ENCODE measurements around the gene PRDM11.
A peak's percentile ranks its signal among the peaks of the same experiment; 100 is the strongest.
"Not testable (repeated sequence)": the region's sequence is repeated elsewhere in the genome, so short reads cannot be mapped to it uniquely, and the experiment has no call there.

The PRDM11 gene

DNA sequence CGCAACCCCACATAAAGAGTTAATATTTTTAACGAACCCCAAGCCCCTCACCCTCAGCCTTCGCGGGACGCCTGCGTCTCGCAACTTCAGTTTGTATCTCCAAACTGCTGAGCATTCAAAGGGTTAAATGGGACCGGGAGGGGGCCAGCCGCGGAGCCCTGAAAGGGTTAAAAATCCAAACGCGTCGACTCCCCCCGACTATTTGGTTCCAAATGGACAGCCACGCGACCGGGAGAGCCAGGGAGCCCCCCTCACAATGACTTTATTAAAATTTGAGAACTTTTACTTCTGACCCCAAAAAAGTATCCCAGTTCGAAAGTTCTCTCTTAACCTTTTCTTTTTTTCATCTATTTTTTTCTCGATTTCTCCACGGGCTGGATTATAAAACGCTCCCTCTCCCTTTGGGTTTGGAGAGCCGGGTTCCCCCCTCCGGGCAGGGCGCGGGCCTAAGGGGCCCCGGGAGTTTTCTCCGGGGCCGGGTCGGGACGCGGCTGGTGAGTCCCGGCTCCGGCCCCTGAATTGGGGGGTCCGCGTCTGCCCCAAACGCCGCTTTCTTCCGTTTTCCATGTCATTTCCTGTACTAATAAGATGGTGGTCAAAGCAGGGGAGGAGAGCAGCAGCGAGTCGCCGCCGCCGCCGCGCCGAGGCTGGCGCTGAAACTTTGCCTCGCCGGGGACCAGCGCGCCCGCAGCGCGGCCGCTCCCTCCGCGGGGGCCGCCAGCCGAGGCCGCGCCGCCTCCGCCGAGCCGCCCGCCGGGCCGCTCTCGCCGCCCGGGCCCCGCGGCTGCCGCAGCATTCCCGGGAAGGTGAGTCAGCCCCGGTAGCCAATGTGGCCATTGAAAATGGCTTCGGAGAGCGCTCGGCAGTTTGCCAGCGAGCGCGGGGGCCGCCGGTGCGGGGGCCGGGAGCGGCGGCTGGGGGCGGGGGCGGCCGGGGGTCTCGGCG lies at the start of gene PRDM11:
Gene PRDM11, plus strand, starts transcription at position 568 of the 945 bp plus-strand sequence. CDS start 35,128 bp downstream, outside the sequence.
- peak; percentile 55 for DNase-seq

DNA sequence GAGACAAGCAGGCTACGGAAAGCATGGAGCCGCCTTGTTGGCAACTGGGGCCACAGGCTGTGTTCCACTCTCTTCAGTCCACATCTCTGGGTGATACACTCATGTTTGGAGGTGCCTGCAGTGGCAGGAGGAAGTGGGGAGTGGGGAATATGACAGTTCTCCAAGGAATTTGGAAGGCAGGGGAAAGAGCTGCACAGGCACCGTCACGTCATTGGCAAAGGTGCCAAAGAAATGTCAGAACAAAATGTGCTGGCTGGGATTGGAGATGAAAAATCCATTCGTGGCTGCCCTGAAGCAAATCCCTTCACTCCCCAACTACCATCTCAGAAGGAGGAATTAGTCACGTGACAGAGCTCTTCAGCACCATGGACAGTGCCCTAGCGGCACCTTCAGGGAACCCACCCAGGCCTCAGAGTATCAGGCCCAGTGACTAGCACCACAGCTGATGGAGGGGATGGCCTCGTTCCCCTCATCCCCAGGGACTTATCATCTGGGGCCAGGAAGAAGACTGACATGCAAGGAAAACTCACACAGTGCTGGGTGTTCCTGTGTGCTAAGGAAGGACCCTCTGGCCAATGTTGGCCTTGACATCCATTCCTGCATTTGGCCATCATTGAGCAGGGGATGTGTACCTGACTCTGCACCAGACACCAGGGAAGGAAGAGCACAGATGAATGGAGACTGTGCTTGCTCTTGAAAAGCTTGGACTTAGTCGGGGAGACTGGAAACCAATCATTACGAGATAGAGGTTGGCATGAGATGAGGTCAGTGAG lies 48.5 kb upstream of the PRDM11 start:
- DNase-seq, result peak; percentile 19

DNA sequence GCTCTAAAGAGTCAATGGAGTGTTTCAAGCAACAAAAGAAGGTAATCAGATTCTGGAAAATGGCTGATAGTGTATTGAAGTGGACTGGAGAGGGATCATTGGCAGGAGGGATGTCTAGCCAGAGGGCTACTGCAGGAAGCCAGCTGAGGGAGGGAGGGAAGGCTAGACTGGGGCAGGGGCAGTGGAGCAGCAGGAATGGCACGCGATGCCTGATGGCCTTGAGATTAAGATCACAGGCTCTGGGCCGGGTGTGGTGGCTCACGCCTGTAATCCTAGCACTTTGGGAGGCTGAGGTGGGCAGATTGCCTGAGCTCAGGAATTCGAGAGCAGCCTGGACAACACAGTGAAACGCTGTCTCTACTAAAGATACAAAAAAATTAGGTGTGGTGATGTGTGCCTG lies 47.5 kb upstream of the PRDM11 start:
- DNase-seq, result no peak

- DNase-seq, result peak; percentile 50
Observed at GRCh38 chr11:45100339-45100738, 46.1 kb upstream of the PRDM11 start.

DNA sequence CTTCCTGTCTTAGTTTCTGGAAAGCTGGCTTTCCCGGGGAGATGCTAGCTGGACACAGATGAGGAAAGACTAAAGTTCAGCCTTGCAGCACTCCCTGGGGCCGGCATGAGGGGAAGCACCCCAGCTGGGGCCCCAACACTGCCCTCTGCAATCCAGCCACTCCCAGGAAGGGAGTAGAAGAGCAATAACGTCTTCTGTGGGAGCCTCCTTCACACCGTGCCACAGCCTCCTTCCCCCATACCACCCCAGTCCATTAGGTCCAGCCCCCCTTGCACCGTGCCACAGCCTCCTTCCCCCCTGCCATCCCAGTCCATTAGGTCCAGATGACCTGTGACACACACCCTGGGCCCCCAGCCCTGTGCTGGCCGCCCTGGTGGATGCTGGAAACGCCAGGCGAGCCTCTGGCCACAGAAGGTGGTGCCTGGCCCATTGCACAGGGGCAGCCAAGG lies 44.1 kb upstream of the PRDM11 start:
- no peak for DNase-seq

DNA sequence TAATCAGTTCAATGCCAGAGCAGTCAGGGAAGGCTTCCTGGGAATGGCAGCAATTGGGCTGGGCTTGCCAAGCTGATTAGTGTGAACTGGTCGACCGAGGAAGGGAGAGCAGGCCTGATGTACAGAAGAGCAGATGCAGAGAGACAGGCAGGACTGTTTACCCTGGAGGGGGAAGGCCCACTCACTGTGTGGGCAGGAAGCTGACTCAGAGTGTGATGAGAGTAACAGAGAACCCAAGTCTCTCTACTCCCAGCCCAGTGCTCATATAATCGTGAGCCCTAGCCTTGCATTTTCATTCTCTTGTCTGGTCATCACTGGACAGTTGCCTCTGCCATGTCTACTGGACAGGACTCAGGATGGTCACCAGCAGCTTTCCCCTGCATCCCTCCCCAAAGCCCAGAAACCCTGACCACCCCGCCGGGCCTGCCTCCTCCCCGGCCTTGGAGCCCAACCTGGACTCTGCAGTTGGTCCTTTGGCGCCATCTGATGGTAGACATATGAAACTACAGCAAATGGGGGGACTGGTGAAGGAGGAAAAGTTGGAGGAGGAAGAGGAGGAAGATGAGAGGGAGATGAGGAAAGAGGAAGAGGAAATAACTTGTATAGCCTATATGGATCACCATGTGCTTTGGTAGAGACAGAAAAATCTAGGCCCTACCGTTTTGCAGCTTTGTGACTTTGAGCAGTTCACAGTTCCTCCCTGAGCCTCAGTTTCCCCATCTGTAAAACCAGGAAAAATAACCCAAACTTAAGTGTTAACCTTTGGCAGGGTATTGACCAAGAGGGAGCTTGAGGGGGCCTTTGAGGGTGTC lies 43.4 kb upstream of the PRDM11 start:
- DNase-seq, result peak; percentile 64

DNA sequence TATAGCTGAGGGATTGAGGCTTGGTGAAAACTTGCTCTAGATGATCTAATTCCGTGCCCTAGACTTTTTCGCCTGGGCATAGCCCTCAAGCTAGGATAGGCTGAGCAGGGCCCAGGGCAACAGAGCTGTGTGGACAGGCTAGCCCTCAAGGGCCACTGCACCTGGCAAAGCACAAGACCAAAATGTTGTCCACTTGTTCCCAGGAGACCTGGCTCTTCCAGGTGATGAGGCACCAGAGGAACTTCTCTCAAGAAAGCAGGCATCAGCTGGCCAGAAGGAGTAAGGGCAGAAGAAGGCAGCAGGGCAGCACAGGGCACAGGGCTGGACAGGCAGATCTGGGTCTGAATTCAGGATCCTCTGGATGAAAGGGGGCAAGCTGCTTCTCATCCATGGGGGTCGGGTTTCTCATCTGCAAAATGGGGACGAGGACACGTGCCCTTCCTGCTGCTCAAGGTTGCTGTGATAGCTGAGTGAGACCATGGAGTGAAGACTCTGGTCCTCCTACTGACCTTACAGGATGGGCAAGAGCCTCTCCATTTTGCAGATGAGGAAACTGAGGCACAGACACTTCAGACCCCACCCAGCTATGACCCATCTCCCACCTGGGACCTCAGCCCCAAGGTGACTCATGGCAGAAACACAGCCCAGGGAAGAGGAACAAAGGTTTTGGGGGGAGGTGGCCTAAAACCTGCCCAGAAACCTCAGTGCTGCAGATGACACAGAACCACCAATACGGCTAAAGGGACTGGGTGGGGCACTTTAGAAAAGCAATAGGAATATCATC lies 42.2 kb upstream of the PRDM11 start:
- DNase-seq, result no peak

GRCh38 chr11:45104790-45105084 lies 41.7 kb upstream of the PRDM11 start:
- DNase-seq, result no peak

DNA sequence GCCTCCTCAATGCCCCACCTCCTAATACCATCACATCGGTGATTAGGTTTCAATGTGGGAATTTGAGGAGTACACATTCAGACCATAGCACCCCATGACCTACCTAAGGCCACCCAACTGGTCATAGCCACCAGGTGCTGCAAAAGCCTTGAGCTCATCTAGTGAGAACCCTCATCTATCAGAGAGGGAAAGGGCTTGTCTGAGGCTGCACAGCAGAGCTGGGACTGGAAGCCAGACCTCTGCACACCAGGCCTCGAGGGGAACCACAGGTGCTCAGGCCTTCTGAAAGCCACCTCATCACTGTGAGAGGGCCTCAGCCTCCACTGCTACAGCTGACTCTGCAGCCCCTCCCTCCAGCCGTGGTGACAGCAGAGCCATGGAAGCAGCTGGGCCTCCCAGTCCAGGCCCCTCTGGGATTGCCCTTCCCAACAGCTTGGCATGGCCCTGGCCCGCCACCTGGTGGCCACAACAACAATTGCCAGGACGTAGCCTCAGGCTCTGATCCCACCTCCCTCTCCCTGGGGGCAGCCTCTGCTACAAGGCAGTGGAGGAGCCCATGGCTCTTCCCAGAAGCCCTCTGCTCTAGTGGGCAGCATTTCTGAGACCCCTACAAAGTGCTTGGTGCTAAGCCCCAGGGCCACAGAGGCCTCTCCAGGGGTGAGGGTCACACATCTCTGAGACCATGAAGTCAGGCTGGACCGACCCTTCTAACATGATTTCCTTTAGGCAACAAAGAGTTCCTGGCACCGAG lies 41.0 kb upstream of the PRDM11 start:
- peak; percentile 56 for DNase-seq

DNA sequence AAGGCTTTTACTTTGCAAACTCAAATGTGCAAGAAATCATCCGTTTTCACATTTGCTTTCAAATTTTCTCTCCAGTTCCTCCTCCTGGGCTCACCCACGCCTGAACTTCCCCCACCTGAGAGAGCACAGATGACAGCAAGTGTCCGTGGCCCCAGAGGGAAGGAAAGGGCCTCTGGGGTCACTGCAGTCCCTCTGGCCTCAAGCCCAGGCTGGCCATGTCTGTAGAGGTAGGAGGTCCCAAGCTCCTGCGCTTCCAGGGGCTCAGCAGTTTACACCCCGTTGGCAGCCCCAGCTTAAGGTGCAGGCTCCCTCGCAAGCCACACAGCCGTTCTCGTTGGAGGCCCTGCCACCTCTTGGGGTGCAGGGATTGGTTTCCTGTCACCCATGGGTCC lies 40.5 kb upstream of the PRDM11 start:
- DNase-seq, result no peak

DNA sequence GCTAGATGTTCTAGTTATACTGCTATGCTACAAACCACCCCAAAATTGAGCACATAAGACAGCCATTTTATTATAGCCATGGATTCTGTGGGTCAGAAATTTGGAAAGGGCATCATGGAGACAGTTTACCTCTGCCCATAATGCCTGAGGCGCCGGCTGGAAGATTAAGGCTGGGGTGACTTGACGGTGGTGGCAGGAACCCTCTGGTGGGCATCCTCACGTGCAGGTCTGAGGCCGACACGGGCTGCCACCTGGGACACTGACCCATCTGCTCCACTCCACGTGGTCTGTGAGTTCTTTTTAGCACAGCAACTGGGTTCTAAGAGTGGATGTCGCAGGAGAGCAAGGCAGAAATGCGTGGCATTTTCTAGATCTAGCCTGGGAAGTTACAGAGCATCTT lies 40.0 kb upstream of the PRDM11 start:
- no peak for DNase-seq

GRCh38 chr11:45107029-45107428 lies 39.4 kb upstream of the PRDM11 start:
- no peak for DNase-seq

GRCh38 chr11:45108070-45109064 lies 38.1 kb upstream of the PRDM11 start:
- no peak for DNase-seq

DNA sequence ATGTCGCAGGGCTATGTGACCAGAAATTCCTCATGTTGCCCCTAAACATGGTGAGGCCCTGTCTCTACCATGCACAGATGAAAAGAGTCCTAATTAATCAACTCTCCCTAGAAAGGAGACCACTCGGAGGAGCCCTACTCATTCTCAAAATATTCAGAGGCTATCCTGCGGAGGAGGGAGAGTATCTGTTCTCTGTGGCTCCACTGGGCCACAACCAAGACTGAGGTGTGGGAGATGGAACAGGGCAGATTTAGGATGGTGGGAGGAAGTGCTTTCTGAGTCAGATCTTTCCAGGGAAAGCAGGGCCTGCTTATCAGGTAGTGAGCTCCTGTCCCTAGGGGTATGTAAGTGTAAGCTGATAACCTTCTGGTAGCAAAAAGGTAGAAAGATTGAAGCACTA lies 37.0 kb upstream of the PRDM11 start:
- no peak for DNase-seq

- no peak for DNase-seq
Observed at GRCh38 chr11:45110562-45110961, 35.9 kb upstream of the PRDM11 start.

DNA sequence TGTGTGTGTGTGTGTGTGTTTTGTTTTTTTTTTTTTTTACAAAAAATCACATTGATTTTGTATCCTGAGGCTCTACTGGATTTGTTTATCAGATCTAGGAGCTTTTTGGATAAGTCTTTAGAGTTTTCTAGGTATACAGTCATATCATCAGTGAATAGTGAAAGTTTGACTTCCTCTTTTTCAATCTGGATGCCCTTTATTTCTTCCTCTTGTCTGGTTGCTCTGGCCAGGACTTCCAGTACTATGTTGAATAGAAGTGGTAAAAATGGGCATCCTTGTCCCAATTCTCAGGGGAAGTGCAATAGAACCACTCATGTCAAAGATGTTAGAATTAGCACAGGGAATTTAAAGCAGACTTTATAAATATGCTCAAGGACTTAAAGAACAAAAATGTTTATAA lies 32.6 kb upstream of the PRDM11 start:
- DNase-seq, result no peak

- DNase-seq, result not testable (repeated sequence)
Observed at GRCh38 chr11:45127836-45128235, 18.6 kb upstream of the PRDM11 start.

GRCh38 chr11:45133878-45134277 lies 12.6 kb upstream of the PRDM11 start:
- no peak for DNase-seq

DNA sequence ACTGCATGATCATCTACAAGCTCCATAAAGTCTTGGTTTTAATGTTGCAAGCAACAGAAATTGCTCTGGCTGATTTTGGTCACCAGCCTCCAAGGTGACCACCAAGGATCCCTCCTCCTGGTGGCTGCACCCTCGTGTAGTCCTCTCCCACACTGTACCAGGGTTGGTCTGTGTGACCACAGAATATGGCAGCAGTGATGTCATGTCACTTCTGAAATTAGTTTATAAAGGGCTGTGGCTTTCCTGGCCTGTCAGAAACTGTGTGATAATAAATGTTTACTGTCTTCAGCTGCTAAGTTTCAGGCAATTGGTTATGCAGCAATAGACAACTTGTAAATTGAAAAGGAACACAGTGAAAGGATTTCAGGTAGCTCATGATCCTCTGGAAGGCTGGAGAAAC lies 5.3 kb upstream of the PRDM11 start:
- DNase-seq, result no peak

GRCh38 chr11:45141631-45142030 lies 4.8 kb upstream of the PRDM11 start:
- DNase-seq, result no peak

Measured in CD4-positive, alpha-beta T cell treated with Interferon gamma for 1 hour (primary cell).